ENCODE data around the gene ZNF526. TPM values are rescaled to one million over a fixed set of nuclear protein-coding genes. Genes with fewer than 3 reads are reported as not detected.

ZNF526 gene
- total RNA-seq, 1 experiment from 2014 or later: 21.3 TPM

DNA sequence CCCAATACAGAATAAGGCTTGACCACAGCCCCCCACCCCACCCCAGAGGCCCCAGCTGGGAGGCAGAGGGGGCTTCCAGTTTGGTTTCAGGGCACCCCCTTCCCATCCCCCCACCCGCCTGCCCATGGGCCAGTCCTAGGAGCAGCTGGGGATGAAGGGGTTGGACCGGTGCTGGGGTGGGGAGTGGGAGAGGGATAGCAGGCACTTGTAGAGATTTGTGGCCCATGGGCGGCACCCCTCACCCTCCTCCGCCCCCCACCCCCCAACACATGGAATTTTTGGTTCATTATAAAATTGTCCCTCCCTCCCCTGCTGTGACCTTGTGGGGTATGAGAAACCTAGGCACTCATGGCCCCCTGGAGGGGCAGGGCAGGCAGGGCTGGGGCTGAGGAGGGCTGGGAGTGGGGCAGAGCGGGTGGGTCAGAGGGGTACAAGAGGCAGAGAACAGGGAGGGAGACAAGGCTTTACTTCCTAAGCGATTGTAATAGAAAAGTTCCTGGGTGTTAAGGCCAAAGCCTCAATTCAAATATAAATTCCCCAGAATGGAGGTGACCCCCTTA lies 27.6 kb downstream of the ZNF526 start:
- no peaks in the 10 kb centered on the region for H3K9me3 ChIP-seq (ENCODE audit: low read depth, low read length, poor library complexity, severe bottlenecking)
- ChIA-PET POLR2A (ENCODE audit: low non-redundant PET) (interaction anchor here (0.7 kb wide), 2 partner anchors 58 to 155 kb away, joined by 3 read pairs; no protein-coding TSS in a partner anchor), CTCF (interaction anchor here (3.3 kb wide), 1 partner anchor 32 kb away, joined by 27 read pairs; no protein-coding TSS in a partner anchor)
- H3K27me3 ChIP-seq (replicated peaks; ENCODE audit: insufficient read depth, low read depth, low read length, poor library complexity): no peaks in the 10 kb centered on the region
- no TSS peak for BruUV-seq (replicated peaks)
- intact Hi-C loops (cut with micrococcal nuclease; ENCODE audit: unreplicated experiment): no loop called here
- no peak for DNase-seq (ENCODE audit: low spot score)
- TF ChIP-seq EZH2 (IDR thresholded peaks at IDR 0.05; ENCODE audit: borderline replicate concordance, low read depth, low read length, poor library complexity, severe bottlenecking): no peak
- TF ChIP-seq, protein P1, sequence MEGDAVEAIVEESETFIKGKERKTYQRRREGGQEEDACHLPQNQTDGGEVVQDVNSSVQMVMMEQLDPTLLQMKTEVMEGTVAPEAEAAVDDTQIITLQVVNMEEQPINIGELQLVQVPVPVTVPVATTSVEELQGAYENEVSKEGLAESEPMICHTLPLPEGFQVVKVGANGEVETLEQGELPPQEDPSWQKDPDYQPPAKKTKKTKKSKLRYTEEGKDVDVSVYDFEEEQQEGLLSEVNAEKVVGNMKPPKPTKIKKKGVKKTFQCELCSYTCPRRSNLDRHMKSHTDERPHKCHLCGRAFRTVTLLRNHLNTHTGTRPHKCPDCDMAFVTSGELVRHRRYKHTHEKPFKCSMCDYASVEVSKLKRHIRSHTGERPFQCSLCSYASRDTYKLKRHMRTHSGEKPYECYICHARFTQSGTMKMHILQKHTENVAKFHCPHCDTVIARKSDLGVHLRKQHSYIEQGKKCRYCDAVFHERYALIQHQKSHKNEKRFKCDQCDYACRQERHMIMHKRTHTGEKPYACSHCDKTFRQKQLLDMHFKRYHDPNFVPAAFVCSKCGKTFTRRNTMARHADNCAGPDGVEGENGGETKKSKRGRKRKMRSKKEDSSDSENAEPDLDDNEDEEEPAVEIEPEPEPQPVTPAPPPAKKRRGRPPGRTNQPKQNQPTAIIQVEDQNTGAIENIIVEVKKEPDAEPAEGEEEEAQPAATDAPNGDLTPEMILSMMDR (conservative IDR thresholded peaks at IDR 0.05; ENCODE audit: low read depth, low read length): no peak
- peaks cover 63% of the 10 kb centered on the region for H3K4me1 ChIP-seq (ENCODE audit: insufficient read depth, low read length, poor library complexity, severe bottlenecking)
- H3K4me3 ChIP-seq (ENCODE audit: low read depth, low read length, poor library complexity, severe bottlenecking): no peak overlapping the region
- H3K27ac ChIP-seq (ENCODE audit: low read depth, low read length, poor library complexity, severe bottlenecking): peak overlapping the region; percentile 52
- peaks cover 23% of the 10 kb centered on the region for H3K36me3 ChIP-seq (ENCODE audit: insufficient read depth, low read length, poor library complexity, severe bottlenecking)

DNA sequence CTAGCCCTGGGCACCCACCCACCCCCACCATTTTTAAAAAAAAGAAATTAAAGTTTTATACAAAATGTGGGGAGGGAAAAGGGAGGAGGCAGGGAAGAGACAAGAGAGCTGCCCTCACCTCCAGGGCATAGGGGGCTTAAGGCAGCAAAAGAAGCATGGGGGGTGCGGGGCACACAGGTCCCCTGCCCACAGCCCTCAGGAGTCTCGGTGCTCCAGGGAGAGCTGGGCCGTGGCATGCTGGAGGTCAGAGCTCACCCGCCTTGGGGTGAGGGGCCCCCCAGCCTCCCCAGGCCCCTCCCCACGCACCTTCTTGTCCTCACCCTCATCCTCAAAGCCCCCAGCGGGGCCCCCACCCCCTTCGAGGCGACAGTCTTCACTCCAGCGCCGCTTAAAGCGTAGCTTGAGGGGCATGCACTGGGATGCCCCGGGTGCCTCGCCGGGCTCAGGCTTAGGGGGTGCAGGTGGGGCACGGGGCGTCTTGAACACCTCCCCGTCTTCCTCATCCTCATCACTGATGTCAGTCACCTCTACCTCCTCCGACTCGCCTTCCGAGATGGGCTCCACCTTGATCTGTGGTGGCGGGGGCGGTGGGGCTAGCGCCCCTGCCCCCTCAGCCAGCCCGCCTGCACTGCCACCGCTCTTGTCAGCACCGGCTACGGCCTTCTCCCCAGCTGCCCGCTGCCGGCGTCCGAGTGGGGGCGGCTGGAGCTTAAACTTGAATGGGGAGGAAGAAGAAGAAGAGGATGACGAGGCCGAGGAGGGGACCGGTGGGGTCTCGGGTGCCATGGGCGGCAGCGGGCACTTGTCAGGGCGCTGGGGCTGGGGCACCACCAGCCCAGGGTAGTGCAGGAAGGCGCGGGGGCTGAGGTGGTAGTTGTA lies 28.4 kb downstream of the ZNF526 start:
- Histone ChIP-seq H3K27ac (ENCODE audit: low read depth, low read length, poor library complexity, severe bottlenecking) (peak overlapping the region; percentile 87), H3K4me3 (ENCODE audit: low read depth, low read length, poor library complexity, severe bottlenecking) (no peak overlapping the region), H3K4me1 (ENCODE audit: insufficient read depth, low read length, poor library complexity, severe bottlenecking) (peaks cover 64% of the 10 kb centered on the region), H3K27me3 (replicated peaks; ENCODE audit: insufficient read depth, low read depth, low read length, poor library complexity) (no peaks in the 10 kb centered on the region), H3K9me3 (ENCODE audit: low read depth, low read length, poor library complexity, severe bottlenecking) (no peaks in the 10 kb centered on the region), H3K36me3 (ENCODE audit: insufficient read depth, low read length, poor library complexity, severe bottlenecking) (peaks cover 23% of the 10 kb centered on the region)
- CTCF ChIA-PET: interaction anchor here (0.6 kb wide), 1 partner anchor 108 kb away, joined by 7 read pairs; no protein-coding TSS in a partner anchor
- POLR2A ChIA-PET (ENCODE audit: low non-redundant PET): interaction anchor here (0.7 kb wide), 1 partner anchor 154 kb away, joined by 3 read pairs; no protein-coding TSS in a partner anchor
- intact Hi-C loops (cut with micrococcal nuclease; ENCODE audit: unreplicated experiment): no loop called here
- DNase-seq (ENCODE audit: low spot score): no peak
- no TSS peak for BruUV-seq (replicated peaks)
- TF ChIP-seq EZH2 (IDR thresholded peaks at IDR 0.05; ENCODE audit: borderline replicate concordance, low read depth, low read length, poor library complexity, severe bottlenecking): no peak
- TF ChIP-seq, protein P1 (conservative IDR thresholded peaks at IDR 0.05; ENCODE audit: low read depth, low read length): no peak

DNA sequence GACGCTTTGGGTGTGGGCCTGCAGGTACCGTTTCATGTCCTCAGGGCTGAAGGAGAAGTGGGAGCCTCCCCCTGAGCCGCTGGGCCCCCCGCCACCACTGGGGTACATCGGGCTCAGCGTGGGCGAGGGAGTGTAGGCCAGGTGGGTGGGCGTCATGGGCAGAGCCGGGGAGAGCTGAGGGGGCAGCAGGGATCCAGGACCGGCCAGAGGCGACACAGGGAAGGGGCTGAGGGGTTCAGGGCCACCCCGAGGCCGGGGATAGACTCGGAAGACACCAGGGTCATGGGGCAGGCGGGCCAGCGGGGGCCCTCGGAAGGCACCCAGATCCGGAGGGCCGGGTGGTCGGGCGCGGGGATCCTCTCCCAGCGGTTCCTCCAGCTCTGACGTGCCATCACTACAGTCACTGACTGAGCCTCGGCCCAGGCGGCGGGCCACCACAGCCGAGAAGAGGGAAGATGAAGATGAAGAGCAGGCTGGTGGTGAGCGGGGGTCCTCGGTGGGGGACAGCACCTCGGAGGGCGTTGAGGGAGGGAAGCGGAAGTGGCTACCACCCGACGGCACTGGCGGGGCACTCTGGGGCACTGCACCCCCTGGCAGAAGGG lies 29.1 kb downstream of the ZNF526 start:
- H3K27me3 ChIP-seq (replicated peaks; ENCODE audit: insufficient read depth, low read depth, low read length, poor library complexity): no peaks in the 10 kb centered on the region
- no peak for DNase-seq (ENCODE audit: low spot score)
- TF ChIP-seq, protein P1 (conservative IDR thresholded peaks at IDR 0.05; ENCODE audit: low read depth, low read length): no peak
- TF ChIP-seq EZH2 (IDR thresholded peaks at IDR 0.05; ENCODE audit: borderline replicate concordance, low read depth, low read length, poor library complexity, severe bottlenecking): no peak
- H3K4me3 ChIP-seq (ENCODE audit: low read depth, low read length, poor library complexity, severe bottlenecking): no peak overlapping the region
- ChIA-PET CTCF (interaction anchor here (2.7 kb wide), 1 partner anchor 30 kb away, joined by 12 read pairs; no protein-coding TSS in a partner anchor), POLR2A (ENCODE audit: low non-redundant PET) (no interaction called here)
- no peaks in the 10 kb centered on the region for H3K9me3 ChIP-seq (ENCODE audit: low read depth, low read length, poor library complexity, severe bottlenecking)
- peaks cover 59% of the 10 kb centered on the region for H3K4me1 ChIP-seq (ENCODE audit: insufficient read depth, low read length, poor library complexity, severe bottlenecking)
- intact Hi-C loops (cut with micrococcal nuclease; ENCODE audit: unreplicated experiment): no loop called here
- peak overlapping the region; percentile 87 for H3K27ac ChIP-seq (ENCODE audit: low read depth, low read length, poor library complexity, severe bottlenecking)
- no TSS peak for BruUV-seq (replicated peaks)
- H3K36me3 ChIP-seq (ENCODE audit: insufficient read depth, low read length, poor library complexity, severe bottlenecking): peaks cover 23% of the 10 kb centered on the region

Data from A673 (cell line).